Panc1 (cell line): ENCODE results near the gene ALG6.
"Not testable (repeated sequence)": the region's sequence is repeated elsewhere in the genome, so short reads cannot be mapped to it uniquely, and the experiment has no call there.

Experiments used
- POLR2AphosphoS5 ChIP-seq: IDR thresholded peaks from 2 replicates; pipeline ENCODE4 v1.6.1; 2012; ENCODE audit warnings: mild to moderate bottlenecking, low read depth, low read length, moderate library complexity
- TF ChIP-seq, protein P1 (sequence below): fragments of 450-650 bp; IDR thresholded peaks from 2 replicates; pipeline ENCODE4 v1.5.1; 2017; ENCODE audit warnings: mild to moderate bottlenecking

DNA sequence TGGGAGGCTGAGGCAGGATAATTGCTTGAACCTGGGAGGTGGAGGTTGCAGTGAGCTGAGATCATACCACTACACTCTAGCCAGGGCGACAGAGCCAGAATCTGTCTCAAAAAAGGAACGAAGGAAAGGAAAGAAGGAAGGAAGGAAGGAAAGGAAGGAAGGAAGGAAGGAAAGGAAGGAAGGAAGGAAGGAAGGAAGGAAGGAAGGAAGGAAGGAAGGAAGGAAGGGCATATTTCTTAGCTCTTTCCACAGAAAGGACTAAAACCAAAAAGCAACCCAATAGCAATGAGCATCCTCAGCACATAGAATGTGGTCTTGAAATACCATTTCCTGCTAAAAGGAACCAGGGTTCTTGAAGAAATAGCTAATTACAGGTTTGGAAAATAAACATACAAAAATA is 11.2 kb upstream of the ALG6 start:
- TF ChIP-seq, protein P1, sequence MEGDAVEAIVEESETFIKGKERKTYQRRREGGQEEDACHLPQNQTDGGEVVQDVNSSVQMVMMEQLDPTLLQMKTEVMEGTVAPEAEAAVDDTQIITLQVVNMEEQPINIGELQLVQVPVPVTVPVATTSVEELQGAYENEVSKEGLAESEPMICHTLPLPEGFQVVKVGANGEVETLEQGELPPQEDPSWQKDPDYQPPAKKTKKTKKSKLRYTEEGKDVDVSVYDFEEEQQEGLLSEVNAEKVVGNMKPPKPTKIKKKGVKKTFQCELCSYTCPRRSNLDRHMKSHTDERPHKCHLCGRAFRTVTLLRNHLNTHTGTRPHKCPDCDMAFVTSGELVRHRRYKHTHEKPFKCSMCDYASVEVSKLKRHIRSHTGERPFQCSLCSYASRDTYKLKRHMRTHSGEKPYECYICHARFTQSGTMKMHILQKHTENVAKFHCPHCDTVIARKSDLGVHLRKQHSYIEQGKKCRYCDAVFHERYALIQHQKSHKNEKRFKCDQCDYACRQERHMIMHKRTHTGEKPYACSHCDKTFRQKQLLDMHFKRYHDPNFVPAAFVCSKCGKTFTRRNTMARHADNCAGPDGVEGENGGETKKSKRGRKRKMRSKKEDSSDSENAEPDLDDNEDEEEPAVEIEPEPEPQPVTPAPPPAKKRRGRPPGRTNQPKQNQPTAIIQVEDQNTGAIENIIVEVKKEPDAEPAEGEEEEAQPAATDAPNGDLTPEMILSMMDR, result not testable (repeated sequence)
- not testable (repeated sequence) for TF ChIP-seq POLR2AphosphoS5
